GM21576 (cell line): ENCODE results near the gene NRXN2.

Experiments
- ATAC-seq: cut with Tn5 transposase; IDR thresholded peaks from one replicate; pipeline ENCODE4 v1.9.1; 2021; ENCODE audit warnings: mild to moderate bottlenecking, moderate library complexity; ENCODE audit not compliant: unreplicated experiment

The NRXN2 gene

GRCh38 chr11:64632654-64633053 is 90.3 kb downstream of the NRXN2 start:
- no peak for ATAC-seq

- ATAC-seq = no peak
Observed at GRCh38 chr11:64632237-64632636, 90.8 kb downstream of the NRXN2 start.

GRCh38 chr11:64631675-64632074 is 91.3 kb downstream of the NRXN2 start:
- ATAC-seq = no peak

- ATAC-seq = no peak
Observed at GRCh38 chr11:64629796-64630562, 93.0 kb downstream of the NRXN2 start.

GRCh38 chr11:64629103-64629502 is 93.9 kb downstream of the NRXN2 start:
- no peak for ATAC-seq

- no peak for ATAC-seq
Observed at GRCh38 chr11:64628596-64628995, 94.4 kb downstream of the NRXN2 start.

GRCh38 chr11:64627371-64627770 is 95.6 kb downstream of the NRXN2 start:
- no peak for ATAC-seq

GRCh38 chr11:64626637-64627036 is 96.4 kb downstream of the NRXN2 start:
- ATAC-seq = no peak

GRCh38 chr11:64624883-64625481 is 98.0 kb downstream of the NRXN2 start:
- no peak for ATAC-seq

GRCh38 chr11:64622681-64623080 is 100.3 kb downstream of the NRXN2 start:
- no peak for ATAC-seq

GRCh38 chr11:64621283-64622019 is 101.5 kb downstream of the NRXN2 start:
- ATAC-seq = no peak

GRCh38 chr11:64620381-64620971 is 102.5 kb downstream of the NRXN2 start:
- no peak for ATAC-seq

GRCh38 chr11:64619811-64620380 is 103.1 kb downstream of the NRXN2 start:
- no peak for ATAC-seq

- no peak for ATAC-seq
Observed at GRCh38 chr11:64619196-64619595, 103.8 kb downstream of the NRXN2 start.

GRCh38 chr11:64616817-64617216 is 106.2 kb downstream of the NRXN2 start:
- ATAC-seq = no peak

- no peak for ATAC-seq
Observed at GRCh38 chr11:64614917-64615316, 108.1 kb downstream of the NRXN2 start.

GRCh38 chr11:64613648-64614047 is 109.3 kb downstream of the NRXN2 start:
- ATAC-seq = no peak

- ATAC-seq = no peak
Observed at GRCh38 chr11:64611869-64612646, 110.9 kb downstream of the NRXN2 start.

GRCh38 chr11:64611176-64611575 is 111.8 kb downstream of the NRXN2 start:
- ATAC-seq = no peak

- no peak for ATAC-seq
Observed at GRCh38 chr11:64610596-64610995, 112.4 kb downstream of the NRXN2 start.
